Measurements from ENCODE around the gene NFKBIE.

DNA sequence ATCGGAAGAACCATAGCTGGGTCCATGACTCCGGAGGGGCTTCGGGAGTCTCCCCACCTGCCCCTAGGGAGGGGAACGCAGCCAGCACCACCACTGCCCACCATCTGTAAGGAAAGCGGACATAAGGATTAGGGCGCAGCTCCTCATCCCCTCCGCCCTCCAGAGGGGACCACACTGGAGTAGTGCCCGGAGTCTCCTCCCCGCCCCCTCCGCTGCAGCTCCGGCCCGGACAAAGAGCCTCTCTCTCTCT lies 8.7 kb downstream of the NFKBIE start:
- TF ChIP-seq, protein P1, sequence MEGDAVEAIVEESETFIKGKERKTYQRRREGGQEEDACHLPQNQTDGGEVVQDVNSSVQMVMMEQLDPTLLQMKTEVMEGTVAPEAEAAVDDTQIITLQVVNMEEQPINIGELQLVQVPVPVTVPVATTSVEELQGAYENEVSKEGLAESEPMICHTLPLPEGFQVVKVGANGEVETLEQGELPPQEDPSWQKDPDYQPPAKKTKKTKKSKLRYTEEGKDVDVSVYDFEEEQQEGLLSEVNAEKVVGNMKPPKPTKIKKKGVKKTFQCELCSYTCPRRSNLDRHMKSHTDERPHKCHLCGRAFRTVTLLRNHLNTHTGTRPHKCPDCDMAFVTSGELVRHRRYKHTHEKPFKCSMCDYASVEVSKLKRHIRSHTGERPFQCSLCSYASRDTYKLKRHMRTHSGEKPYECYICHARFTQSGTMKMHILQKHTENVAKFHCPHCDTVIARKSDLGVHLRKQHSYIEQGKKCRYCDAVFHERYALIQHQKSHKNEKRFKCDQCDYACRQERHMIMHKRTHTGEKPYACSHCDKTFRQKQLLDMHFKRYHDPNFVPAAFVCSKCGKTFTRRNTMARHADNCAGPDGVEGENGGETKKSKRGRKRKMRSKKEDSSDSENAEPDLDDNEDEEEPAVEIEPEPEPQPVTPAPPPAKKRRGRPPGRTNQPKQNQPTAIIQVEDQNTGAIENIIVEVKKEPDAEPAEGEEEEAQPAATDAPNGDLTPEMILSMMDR (IDR thresholded peaks at IDR 0.05) = no peak
- no peak for TF ChIP-seq POLR2AphosphoS5 (IDR thresholded peaks at IDR 0.05; ENCODE audit: low read depth, low read length)

Measured in Panc1 (cell line).